ENCODE results near the gene TLX2. TPM values are rescaled to one million over a fixed set of nuclear protein-coding genes. Genes with fewer than 3 reads are reported as not detected.

Gene TLX2
- total and polyA plus RNA-seq, 2 of the 13 experiments (the other 11 are each of a cell fraction or from before 2014, with no cell fraction given): 0.05 to 0.20 TPM

DNA sequence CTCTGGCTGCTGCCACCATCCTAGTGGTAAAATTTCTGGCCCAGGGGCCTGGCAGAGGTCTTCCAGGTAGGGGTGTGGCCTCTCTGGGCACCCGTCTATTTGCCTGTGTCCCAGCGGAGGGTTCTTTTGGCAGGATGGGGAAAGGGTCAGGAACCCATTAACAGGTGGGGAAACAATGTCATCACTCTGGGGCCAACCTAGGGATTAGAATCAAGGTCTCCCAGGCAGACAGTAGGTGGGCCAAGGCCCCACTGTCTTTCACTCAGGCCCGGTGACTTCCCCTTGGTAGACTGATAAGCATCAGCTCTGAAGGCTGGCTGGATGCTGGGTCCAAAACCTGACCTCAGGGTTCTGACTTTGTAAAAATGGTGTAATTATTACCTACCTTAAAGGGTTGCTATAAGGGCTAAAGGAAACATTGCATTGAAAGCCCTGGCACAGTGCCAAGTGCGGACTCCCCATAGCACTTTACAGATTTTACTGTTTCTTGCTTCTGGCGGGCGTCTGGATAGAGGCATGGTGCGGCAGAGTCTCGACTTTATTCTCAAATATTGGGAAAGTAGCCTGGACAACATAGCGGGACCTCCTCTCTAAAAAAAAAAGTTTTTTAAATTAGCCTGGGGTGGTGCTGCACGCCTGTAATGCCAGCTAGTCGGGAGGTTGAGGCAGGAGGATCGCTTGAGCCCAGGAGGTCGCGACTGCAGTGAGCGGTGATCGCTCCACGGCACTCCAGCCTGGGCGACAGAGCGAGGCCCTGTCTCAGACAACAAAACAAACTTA, 17.1 kb upstream of the TLX2 start (continued):
- TF ChIP-seq ZNF589 (CRISPR knock-in tag; conservative IDR thresholded peaks at IDR 0.05): no peak
- peak; percentile 6; the same call in 1 of the 2 replicates for TF ChIP-seq CEBPB (IDR thresholded peaks at IDR 0.05; ENCODE audit: borderline replicate concordance, low read depth, low read length)
- TF ChIP-seq, protein P1, sequence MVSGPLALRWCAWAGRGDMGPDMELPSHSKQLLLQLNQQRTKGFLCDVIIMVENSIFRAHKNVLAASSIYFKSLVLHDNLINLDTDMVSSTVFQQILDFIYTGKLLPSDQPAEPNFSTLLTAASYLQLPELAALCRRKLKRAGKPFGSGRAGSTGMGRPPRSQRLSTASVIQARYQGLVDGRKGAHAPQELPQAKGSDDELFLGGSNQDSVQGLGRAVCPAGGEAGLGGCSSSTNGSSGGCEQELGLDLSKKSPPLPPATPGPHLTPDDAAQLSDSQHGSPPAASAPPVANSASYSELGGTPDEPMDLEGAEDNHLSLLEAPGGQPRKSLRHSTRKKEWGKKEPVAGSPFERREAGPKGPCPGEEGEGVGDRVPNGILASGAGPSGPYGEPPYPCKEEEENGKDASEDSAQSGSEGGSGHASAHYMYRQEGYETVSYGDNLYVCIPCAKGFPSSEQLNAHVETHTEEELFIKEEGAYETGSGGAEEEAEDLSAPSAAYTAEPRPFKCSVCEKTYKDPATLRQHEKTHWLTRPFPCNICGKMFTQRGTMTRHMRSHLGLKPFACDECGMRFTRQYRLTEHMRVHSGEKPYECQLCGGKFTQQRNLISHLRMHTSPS (CRISPR knock-in tag; IDR thresholded peaks at IDR 0.05; ENCODE audit: low read depth): no peak
- TF ChIP-seq CAMTA2 (CRISPR knock-in tag; IDR thresholded peaks at IDR 0.05; ENCODE audit: borderline replicate concordance): peak; percentile 72; the same call in 1 of the 2 replicates
- TF ChIP-seq ZNF207 (IDR thresholded peaks at IDR 0.05; ENCODE audit: borderline replicate concordance): no peak
- no peak; the same call in 1 of the 2 replicates for TF ChIP-seq ZNF333 (CRISPR knock-in tag; IDR thresholded peaks at IDR 0.05; ENCODE audit: borderline replicate concordance)

DNA sequence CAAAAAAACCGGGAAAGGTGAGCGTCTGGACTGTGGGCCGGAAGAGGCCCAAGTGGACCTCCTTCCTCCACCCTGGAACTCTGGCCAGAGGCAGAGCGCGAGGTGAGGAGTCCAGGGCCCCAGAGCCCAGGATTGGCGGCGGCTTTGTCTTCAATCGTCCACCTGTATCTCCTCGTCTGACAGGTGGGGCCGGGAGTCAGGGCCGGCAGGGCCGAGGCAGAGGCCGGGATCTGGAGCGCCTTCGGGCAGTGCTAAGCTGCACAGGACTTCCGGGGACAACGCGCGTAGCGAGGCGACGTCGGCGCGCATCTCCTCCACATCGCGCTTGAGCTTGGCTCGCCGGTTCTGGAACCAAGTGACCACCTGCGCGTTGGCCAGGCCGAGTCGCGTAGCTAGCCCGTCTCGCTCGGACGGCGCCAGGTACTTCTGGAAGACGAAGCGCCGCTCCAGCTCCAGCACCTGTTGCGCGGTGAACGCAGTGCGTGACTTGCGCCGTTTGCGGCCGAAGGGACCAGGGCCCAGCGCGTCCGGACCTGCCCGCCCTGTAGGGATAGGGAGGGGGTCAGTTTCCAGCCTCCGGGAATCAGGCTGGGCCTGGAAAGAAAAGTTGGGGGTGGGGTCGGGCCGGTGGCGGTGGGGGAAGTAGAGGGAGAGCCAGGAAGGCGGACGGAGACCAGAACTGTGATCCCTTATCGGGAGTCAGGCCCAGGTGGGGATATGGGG, 16.3 kb upstream of the TLX2 start:
- Histone ChIP-seq H2AFZ (ENCODE audit: low read length) (no peak overlapping the region), H3K4me3 (replicated peaks in 1 of 3; ENCODE audit: insufficient read depth in 1 of 3, low read depth in 2 of 3, low read length in 3 of 3) (peak overlapping the region; percentile 32 to 66 (median 53); a peak in 5 of 6 replicates)
- TF ChIP-seq, protein P2, sequence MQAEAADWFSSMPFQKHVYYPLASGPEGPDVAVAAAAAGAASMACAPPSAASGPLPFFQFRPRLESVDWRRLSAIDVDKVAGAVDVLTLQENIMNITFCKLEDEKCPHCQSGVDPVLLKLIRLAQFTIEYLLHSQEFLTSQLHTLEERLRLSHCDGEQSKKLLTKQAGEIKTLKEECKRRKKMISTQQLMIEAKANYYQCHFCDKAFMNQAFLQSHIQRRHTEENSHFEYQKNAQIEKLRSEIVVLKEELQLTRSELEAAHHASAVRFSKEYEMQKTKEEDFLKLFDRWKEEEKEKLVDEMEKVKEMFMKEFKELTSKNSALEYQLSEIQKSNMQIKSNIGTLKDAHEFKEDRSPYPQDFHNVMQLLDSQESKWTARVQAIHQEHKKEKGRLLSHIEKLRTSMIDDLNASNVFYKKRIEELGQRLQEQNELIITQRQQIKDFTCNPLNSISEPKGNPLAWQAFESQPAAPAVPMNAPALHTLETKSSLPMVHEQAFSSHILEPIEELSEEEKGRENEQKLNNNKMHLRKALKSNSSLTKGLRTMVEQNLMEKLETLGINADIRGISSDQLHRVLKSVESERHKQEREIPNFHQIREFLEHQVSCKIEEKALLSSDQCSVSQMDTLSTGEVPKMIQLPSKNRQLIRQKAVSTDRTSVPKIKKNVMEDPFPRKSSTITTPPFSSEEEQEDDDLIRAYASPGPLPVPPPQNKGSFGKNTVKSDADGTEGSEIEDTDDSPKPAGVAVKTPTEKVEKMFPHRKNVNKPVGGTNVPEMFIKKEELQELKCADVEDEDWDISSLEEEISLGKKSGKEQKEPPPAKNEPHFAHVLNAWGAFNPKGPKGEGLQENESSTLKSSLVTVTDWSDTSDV (CRISPR knock-in tag; IDR thresholded peaks at IDR 0.05): no peak
- TF ChIP-seq ZNF207 (IDR thresholded peaks at IDR 0.05; ENCODE audit: borderline replicate concordance) (no peak), ZNF761 (CRISPR knock-in tag; conservative IDR thresholded peaks at IDR 0.05) (no peak; the same call in 1 of the 2 replicates), ZNF230 (CRISPR knock-in tag; IDR thresholded peaks at IDR 0.05) (no peak), SCMH1 (CRISPR knock-in tag; IDR thresholded peaks at IDR 0.05; ENCODE audit: borderline replicate concordance) (no peak)
- TF ChIP-seq, protein P3, sequence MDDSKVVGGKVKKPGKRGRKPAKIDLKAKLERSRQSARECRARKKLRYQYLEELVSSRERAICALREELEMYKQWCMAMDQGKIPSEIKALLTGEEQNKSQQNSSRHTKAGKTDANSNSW (CRISPR knock-in tag; IDR thresholded peaks at IDR 0.05; ENCODE audit: borderline replicate concordance): no peak
- TF ChIP-seq, protein P4, sequence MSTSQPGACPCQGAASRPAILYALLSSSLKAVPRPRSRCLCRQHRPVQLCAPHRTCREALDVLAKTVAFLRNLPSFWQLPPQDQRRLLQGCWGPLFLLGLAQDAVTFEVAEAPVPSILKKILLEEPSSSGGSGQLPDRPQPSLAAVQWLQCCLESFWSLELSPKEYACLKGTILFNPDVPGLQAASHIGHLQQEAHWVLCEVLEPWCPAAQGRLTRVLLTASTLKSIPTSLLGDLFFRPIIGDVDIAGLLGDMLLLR (CRISPR knock-in tag; IDR thresholded peaks at IDR 0.05): no peak
- TF ChIP-seq, protein P5, sequence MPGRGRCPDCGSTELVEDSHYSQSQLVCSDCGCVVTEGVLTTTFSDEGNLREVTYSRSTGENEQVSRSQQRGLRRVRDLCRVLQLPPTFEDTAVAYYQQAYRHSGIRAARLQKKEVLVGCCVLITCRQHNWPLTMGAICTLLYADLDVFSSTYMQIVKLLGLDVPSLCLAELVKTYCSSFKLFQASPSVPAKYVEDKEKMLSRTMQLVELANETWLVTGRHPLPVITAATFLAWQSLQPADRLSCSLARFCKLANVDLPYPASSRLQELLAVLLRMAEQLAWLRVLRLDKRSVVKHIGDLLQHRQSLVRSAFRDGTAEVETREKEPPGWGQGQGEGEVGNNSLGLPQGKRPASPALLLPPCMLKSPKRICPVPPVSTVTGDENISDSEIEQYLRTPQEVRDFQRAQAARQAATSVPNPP (CRISPR knock-in tag; IDR thresholded peaks at IDR 0.05): no peak

More for the DNA sequence above, 16.3 kb upstream of the TLX2 start:
- no peaks in the 10 kb centered on the region for H3K9me3 ChIP-seq (ENCODE audit: low read length)
- H3K79me2 ChIP-seq (ENCODE audit: insufficient read depth, low read length): peaks cover 15% of the 10 kb centered on the region
- WGBS (ENCODE audit: low lambda C conversion rate): 76% methylated on average over 61 of the region's 61 CpGs
- H3K4me2 ChIP-seq (ENCODE audit: low read depth, low read length): peak overlapping the region; percentile 92
- peak overlapping the region; percentile 70 for H3K27ac ChIP-seq (ENCODE audit: extremely low read length, insufficient read depth, low read length)
- no TSS peak for BruUV-seq (replicated peaks)
- ChIA-PET CTCF (ENCODE audit: low intra/inter-chr PET ratio, low total read pairs) (no interaction called here), POLR2A (interaction anchor here (0.6 to 16.5 kb wide), 10 partner anchors 9 to 69 kb away, joined by 3 to 795 read pairs (median 6); partner anchors contain the start of genes AUP1, CCDC142, DQX1 and HTRA2)
- ATAC-seq: peak; percentile 4
- no peak for FAIRE-seq
- H3K4me1 ChIP-seq (ENCODE audit: insufficient read depth, low read length): peaks cover 66% of the 10 kb centered on the region
- H3K9ac ChIP-seq (ENCODE audit: insufficient read depth, low read depth, low read length): peak overlapping the region; percentile 50; the same call in 1 of the 2 replicates
- no peak for DNase-seq (ENCODE audit: low spot score)
- H3K27me3 ChIP-seq (ENCODE audit: control insufficient read depth in 1 of 2, insufficient read depth in 2 of 2, low read length in 2 of 2): no peaks in the 10 kb centered on the region; a peak in 1 of 5 replicates
- intact Hi-C loops (cut with micrococcal nuclease; ENCODE audit: unreplicated experiment): loop anchor here (1.0 to 10.0 kb wide), 2 partner anchors 9 to 1803 kb away; no protein-coding TSS in a partner anchor
- no peaks in the 10 kb centered on the region for H4K20me1 ChIP-seq (ENCODE audit: insufficient read depth, low read length)
- in situ Hi-C loops (cut with HindIII; ENCODE audit: extremely low pct_ligation_motif_present, low pct_unique_long_range_greater_than_20kb): no loop called here
- H3K36me3 ChIP-seq (replicated peaks in 1 of 2; ENCODE audit: control insufficient read depth in 1 of 2, insufficient read depth in 2 of 2, low read length in 2 of 2): peaks cover 6 to 14% of the 10 kb centered on the region in 2 experiments

Measured in HepG2 (cell line).